Type B pancreatic cell (in vitro differentiated cells): Measurements from ENCODE around the gene ART5. TPM values are rescaled to one million over a fixed set of nuclear protein-coding genes. Genes with fewer than 3 reads are reported as not detected.
"Not testable (repeated sequence)": the region's sequence is repeated elsewhere in the genome, so short reads cannot be mapped to it uniquely, and the experiment has no call there.

ENCODE experiments used
- DNase-seq: peaks from one replicate; pipeline ENCODE4 v3.0.0; 2021; ENCODE audit warnings: mixed read lengths; ENCODE audit not compliant: unreplicated experiment; ENCODE audit errors: extremely low spot score
- H3K27ac Mint-ChIP-seq: 2 replicates; pipeline ENCODE4 v1.8.0; 2021; ENCODE audit warnings: mild to moderate bottlenecking, mixed read lengths
- H3K27me3 Mint-ChIP-seq: 2 replicates; pipeline ENCODE4 v1.8.0; 2021; ENCODE audit warnings: mixed read lengths
- H3K36me3 Mint-ChIP-seq: 2 replicates; pipeline ENCODE4 v1.8.0; 2021; ENCODE audit warnings: mixed read lengths
- H3K4me1 Mint-ChIP-seq: one replicate; pipeline ENCODE4 v1.8.0; 2021; ENCODE audit warnings: mixed read lengths; ENCODE audit not compliant: unreplicated experiment
- H3K4me3 Mint-ChIP-seq: 2 replicates; pipeline ENCODE4 v1.8.0; 2021; ENCODE audit warnings: mild to moderate bottlenecking, mixed read lengths
- H3K9me3 Mint-ChIP-seq: 2 replicates; pipeline ENCODE4 v1.8.0; 2021; ENCODE audit warnings: mixed read lengths
- total RNA-seq: library from RNA; stranded (reverse); gene quantifications from 2 replicates; pipeline ENCODE4 v1.2.1, GENCODE V29; 2021; ENCODE audit warnings: low replicate concordance
- TF ChIP-seq, protein P1 (sequence below): fragments of 200-600 bp; sonication (generic); conservative IDR thresholded peaks from 2 replicates; pipeline ENCODE4 v1.5.0; 2021; ENCODE audit warnings: antibody characterized with exemption, mild to moderate bottlenecking

The ART5 gene
- total RNA-seq, 1 donor from 2014 or later: 3.8 TPM

DNA sequence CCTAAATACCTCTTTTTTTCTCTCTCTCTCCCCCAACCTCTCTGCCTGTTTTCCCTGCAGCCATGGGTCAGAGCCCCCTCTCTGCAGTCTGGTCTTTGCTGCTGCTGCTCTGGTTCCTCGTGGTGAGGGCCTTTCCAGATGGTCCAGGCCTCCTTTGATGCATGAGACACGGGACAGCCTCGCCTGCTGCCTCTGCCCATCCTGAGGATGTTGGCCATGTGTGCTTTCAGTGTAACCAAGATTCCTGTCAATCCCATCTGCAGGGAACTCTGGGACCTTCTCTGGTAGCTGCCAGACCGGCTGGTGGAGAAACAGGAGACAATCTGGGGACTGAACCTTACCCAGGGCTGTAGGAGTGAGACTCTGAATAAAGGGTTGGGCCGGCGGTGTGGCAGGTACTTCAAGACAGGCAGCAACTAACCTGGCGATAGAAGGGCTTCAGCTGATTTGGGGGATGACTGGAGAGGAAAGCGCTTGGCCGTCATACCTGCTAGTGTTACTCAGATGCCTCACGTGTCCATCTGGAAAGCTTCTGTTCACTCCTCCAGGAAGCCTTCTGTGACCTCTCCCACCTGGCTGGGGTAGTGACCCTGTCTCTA is 22.3 kb upstream of the ART5 start:
- H3K9me3 Mint-ChIP-seq: no peaks in the 10 kb centered on the region
- H3K4me3 Mint-ChIP-seq: no peak overlapping the region
- peaks cover 3% of the 10 kb centered on the region for H3K36me3 Mint-ChIP-seq
- H3K4me1 Mint-ChIP-seq: no peaks in the 10 kb centered on the region
- H3K27me3 Mint-ChIP-seq: no peaks in the 10 kb centered on the region
- no peak for DNase-seq
- H3K27ac Mint-ChIP-seq: no peak overlapping the region
- TF ChIP-seq, protein P1, sequence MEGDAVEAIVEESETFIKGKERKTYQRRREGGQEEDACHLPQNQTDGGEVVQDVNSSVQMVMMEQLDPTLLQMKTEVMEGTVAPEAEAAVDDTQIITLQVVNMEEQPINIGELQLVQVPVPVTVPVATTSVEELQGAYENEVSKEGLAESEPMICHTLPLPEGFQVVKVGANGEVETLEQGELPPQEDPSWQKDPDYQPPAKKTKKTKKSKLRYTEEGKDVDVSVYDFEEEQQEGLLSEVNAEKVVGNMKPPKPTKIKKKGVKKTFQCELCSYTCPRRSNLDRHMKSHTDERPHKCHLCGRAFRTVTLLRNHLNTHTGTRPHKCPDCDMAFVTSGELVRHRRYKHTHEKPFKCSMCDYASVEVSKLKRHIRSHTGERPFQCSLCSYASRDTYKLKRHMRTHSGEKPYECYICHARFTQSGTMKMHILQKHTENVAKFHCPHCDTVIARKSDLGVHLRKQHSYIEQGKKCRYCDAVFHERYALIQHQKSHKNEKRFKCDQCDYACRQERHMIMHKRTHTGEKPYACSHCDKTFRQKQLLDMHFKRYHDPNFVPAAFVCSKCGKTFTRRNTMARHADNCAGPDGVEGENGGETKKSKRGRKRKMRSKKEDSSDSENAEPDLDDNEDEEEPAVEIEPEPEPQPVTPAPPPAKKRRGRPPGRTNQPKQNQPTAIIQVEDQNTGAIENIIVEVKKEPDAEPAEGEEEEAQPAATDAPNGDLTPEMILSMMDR: no peak

DNA sequence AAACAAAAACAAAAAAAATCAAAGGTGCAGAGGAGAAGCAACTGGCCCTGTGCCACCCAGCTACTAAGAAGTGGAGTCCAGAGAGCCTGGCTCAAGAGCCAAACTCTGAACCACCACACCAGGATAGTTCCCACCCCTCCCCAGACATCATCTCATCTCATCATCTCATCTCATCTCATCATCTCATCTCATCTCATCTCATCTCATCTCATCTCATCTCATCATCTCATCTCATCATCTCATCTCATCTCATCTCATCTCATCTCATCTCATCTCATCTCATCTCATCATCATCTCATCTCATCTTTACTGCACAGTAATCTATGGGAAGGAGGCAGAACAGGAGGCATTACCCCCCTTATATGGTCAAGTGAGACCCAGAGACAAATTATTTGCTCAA is 21.1 kb upstream of the ART5 start:
- peaks cover 3% of the 10 kb centered on the region for H3K36me3 Mint-ChIP-seq
- no peak for DNase-seq
- no peaks in the 10 kb centered on the region for H3K4me1 Mint-ChIP-seq
- H3K27ac Mint-ChIP-seq: no peak overlapping the region
- H3K27me3 Mint-ChIP-seq: peaks cover 6% of the 10 kb centered on the region
- TF ChIP-seq, protein P1: no peak
- H3K9me3 Mint-ChIP-seq: peaks cover 7% of the 10 kb centered on the region
- H3K4me3 Mint-ChIP-seq: no peak overlapping the region

DNA sequence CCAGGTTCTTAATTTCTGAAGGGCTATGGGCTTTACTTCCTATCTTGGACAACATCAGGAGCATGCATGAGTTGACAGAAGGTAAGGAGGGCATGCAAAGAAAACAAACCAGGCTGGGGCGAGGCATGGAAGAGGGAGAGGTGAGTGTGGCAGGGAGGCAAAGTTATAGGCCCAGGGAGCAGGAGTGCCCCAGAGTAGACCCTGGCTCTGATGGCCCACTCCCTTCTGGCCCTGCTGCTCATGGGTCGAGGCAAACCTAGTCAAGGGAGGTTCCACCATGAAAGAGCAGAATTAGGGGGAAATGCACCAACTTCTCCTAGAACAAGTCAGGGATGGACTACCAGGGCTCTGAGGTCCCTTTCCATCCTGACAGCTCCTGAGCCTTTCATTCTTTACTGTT is 19.2 kb upstream of the ART5 start:
- Mint-ChIP-seq H3K27ac (no peak overlapping the region), H3K36me3 (peaks cover 3% of the 10 kb centered on the region), H3K4me1 (no peaks in the 10 kb centered on the region), H3K27me3 (peaks cover 6% of the 10 kb centered on the region), H3K4me3 (no peak overlapping the region), H3K9me3 (peaks cover 7% of the 10 kb centered on the region)
- DNase-seq: no peak
- TF ChIP-seq, protein P1: no peak

DNA sequence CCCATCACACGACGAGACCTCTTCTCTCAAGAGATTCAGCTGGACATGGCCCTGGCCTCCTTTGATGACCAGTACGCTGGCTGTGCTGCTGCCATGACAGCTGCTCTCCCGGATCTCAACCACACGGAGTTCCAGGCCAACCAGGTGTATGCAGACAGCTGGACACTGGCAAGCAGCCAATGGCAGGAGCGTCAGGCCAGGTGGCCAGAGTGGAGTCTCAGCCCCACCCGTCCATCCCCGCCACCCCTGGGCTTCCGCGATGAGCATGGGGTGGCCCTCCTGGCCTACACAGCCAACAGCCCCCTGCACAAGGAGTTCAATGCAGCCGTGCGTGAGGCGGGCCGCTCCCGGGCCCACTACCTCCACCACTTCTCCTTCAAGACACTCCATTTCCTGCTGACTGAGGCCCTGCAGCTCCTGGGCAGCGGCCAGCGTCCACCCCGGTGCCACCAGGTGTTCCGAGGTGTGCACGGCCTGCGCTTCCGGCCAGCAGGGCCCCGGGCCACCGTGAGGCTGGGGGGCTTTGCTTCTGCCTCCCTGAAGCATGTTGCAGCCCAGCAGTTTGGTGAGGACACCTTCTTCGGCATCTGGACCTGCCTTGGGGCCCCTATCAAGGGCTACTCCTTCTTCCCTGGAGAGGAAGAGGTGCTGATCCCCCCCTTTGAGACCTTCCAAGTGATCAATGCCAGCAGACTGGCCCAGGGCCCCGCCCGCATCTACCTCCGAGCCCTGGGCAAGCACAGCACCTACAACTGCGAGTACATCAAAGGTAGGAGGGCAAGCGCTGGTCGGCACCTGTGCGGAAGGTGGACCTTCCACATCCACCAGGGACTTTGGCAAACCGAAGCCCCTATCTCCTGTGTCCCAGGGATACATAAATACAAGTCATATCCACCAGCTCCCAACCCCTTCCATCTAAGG is 18.1 kb upstream of the ART5 start:
- Mint-ChIP-seq H3K36me3 (peaks cover 3% of the 10 kb centered on the region), H3K27me3 (peaks cover 9% of the 10 kb centered on the region), H3K4me3 (no peak overlapping the region), H3K27ac (no peak overlapping the region), H3K4me1 (no peaks in the 10 kb centered on the region), H3K9me3 (peaks cover 7% of the 10 kb centered on the region)
- TF ChIP-seq, protein P1: no peak
- no peak for DNase-seq

DNA sequence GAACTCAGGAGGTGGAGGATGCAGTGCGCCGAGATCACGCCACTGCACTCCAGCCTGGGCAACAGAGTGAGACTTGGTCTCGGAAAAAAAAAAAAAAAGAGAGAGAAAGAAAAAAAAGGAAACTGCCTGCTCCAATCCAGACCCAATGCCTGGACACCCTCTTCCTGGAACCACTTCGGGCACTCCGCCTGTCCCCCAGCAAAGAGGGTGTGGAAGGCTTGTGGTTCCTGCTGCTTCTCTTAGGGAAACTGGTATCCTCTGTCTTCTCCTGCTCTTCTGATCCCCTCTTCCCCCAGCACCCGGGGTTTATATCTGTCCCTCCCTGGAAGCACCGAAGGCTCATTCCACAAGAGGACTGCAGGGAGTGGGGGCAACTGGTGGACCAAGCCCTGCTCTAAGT is 16.5 kb upstream of the ART5 start:
- H3K4me3 Mint-ChIP-seq: no peak overlapping the region
- TF ChIP-seq, protein P1: no peak
- no peak overlapping the region for H3K27ac Mint-ChIP-seq
- peaks cover 7% of the 10 kb centered on the region for H3K9me3 Mint-ChIP-seq
- no peak for DNase-seq
- H3K4me1 Mint-ChIP-seq: no peaks in the 10 kb centered on the region
- no peaks in the 10 kb centered on the region for H3K36me3 Mint-ChIP-seq
- H3K27me3 Mint-ChIP-seq: peaks cover 9% of the 10 kb centered on the region

DNA sequence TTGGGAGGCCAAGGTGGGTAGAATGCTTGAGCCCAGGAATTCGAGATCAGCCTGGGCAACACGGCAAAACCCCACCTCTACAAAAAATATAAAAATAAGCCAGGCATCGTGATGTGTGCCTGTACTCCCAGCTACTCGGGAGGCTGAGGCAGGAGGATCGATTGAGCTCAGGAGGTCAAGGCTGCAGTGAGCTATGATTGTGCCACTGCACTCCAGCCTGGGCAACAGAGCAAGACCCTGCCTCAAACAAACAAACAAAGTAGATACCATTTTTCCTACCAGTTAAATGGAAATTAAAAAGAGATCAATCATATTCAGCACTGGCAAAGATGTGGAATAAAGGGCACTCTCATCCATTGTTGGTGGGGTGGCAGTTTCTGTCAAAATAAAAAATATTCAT is 15.5 kb upstream of the ART5 start:
- not testable (repeated sequence) for H3K4me1 Mint-ChIP-seq, DNase-seq, H3K4me3 Mint-ChIP-seq, H3K9me3 Mint-ChIP-seq, H3K36me3 Mint-ChIP-seq, H3K27ac Mint-ChIP-seq, H3K27me3 Mint-ChIP-seq
